Fibroblast of villous mesenchyme (primary cell): Measurements from ENCODE around the gene ZNF407. TPM values are rescaled to one million over a fixed set of nuclear protein-coding genes. Genes with fewer than 3 reads are reported as not detected.

ENCODE experiments used
- DNase-seq: peaks from one replicate; pipeline ENCODE4 v3.0.0-alpha.2; 2010; ENCODE audit warnings: low read depth
- H3K4me3 ChIP-seq: 2 replicates; pipeline ENCODE4 v1.5.1; 2011; ENCODE audit warnings: low read depth, mild to moderate bottlenecking, low read length
- CTCF ChIP-seq: IDR thresholded peaks from 2 replicates; pipeline ENCODE4 v1.5.1; 2012; ENCODE audit warnings: low read depth, mild to moderate bottlenecking, low read length; ENCODE audit not compliant: insufficient read depth
- total RNA-seq: library from RNA; depleted of rRNA; stranded (reverse); fragments of >200 nt; gene quantifications from 2 replicates; pipeline ENCODE4 v1.2.3, GENCODE V29; 2012

ZNF407 gene
- total RNA-seq, 1 donor = 22.0 TPM

- no peak overlapping the region for H3K4me3 ChIP-seq
- no peak for TF ChIP-seq CTCF
- no peak for DNase-seq
Measured at GRCh38 chr18:75003039-75003438, 405.4 kb downstream of the ZNF407 start.

GRCh38 chr18:75003764-75004690 is 406.4 kb downstream of the ZNF407 start:
- H3K4me3 ChIP-seq = no peak overlapping the region
- TF ChIP-seq CTCF = no peak
- peak; percentile 12 for DNase-seq

- peak; percentile 28 for DNase-seq
Measured at GRCh38 chr18:75005626-75006025, 408.0 kb downstream of the ZNF407 start.

GRCh38 chr18:75008186-75008585 is 410.5 kb downstream of the ZNF407 start:
- no peak for DNase-seq
- no peak overlapping the region for H3K4me3 ChIP-seq
- no peak for TF ChIP-seq CTCF

More at GRCh38 chr18:75005626-75006025, 408.0 kb downstream of the ZNF407 start:
- no peak for TF ChIP-seq CTCF
- H3K4me3 ChIP-seq = no peak overlapping the region

- TF ChIP-seq CTCF = no peak
- no peak for DNase-seq
- no peak overlapping the region for H3K4me3 ChIP-seq
Measured at GRCh38 chr18:75009296-75009695, 411.6 kb downstream of the ZNF407 start.

GRCh38 chr18:75009878-75010277 is 412.2 kb downstream of the ZNF407 start:
- TF ChIP-seq CTCF = no peak
- no peak for DNase-seq
- no peak overlapping the region for H3K4me3 ChIP-seq
